ENCODE measurements around the gene ERFE. TPM values are rescaled to one million over a fixed set of nuclear protein-coding genes. Genes with fewer than 3 reads are reported as not detected.

ERFE gene
- total and polyA plus RNA-seq, 7 donors, result 1.4 to 18.2 (median 2.8) TPM

DNA sequence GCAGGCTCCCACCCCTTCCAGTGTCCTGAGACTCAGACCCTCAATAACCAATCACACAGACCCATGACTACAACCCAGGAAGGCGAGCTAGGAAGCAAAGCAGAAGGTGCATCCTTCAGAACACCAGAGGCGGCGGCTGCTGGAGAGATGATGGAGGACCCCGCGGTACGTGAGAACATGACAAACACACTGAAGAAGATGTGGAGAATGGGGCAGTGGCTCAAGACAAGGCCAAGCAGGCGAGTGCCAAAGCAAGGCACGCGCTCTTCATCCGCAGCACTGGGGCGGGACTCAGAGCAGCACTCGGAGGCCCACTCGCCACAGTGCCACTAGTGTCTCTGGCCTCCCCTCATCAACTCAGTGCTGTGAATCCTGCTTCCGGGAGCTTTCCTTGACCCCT, 13.7 kb downstream of the ERFE start:
- ATAC-seq (no peak), DNase-seq (no peak)
- TF ChIP-seq CTCF (IDR thresholded peaks at IDR 0.05), result no peak
- peaks cover 5 to 97% of the 10 kb centered on the region in 2 donors for H3K36me3 ChIP-seq (ENCODE audit: insufficient read depth in 1 of 2, low read depth in 1 of 2)
- peaks cover 4% of the 10 kb centered on the region for H3K4me1 ChIP-seq
- H3K27me3 ChIP-seq (ENCODE audit: insufficient read depth in 3 of 3, low read length in 2 of 3), result no peaks in the 10 kb centered on the region
- no peak overlapping the region for H3K4me3 ChIP-seq
- no peaks in the 10 kb centered on the region for H3K9me3 ChIP-seq
- intact Hi-C loops (cut with DNase I), result no loop called here
- H3K27ac ChIP-seq, result no peak overlapping the region
- WGBS, 3 donors, result 87 to 90% (median 88%) methylated on average over 11 to 14 of the region's 14 CpGs

GRCh38 chr2:238173692-238174091, 14.9 kb downstream of the ERFE start:
- H3K4me1 ChIP-seq, result peaks cover 4% of the 10 kb centered on the region
- 88 to 89% (median 88%) methylated on average over 2 of the region's 2 CpGs for WGBS, 3 donors
- H3K27me3 ChIP-seq (ENCODE audit: insufficient read depth in 3 of 3, low read length in 2 of 3), result no peaks in the 10 kb centered on the region
- H3K4me3 ChIP-seq, result no peak overlapping the region
- intact Hi-C loops (cut with DNase I), result no loop called here
- no peak overlapping the region for H3K27ac ChIP-seq
- no peaks in the 10 kb centered on the region for H3K9me3 ChIP-seq
- ATAC-seq (no peak), DNase-seq (no peak)
- no peak for TF ChIP-seq CTCF (IDR thresholded peaks at IDR 0.05)
- H3K36me3 ChIP-seq (ENCODE audit: insufficient read depth in 1 of 2, low read depth in 1 of 2), result peaks cover 5 to 97% of the 10 kb centered on the region in 2 donors

- Histone ChIP-seq H3K36me3 (ENCODE audit: insufficient read depth in 1 of 2, low read depth in 1 of 2) (peaks cover 7 to 98% of the 10 kb centered on the region in 2 donors), H3K27me3 (ENCODE audit: insufficient read depth in 3 of 3, low read length in 2 of 3) (no peaks in the 10 kb centered on the region), H3K27ac (no peak overlapping the region), H3K9me3 (no peaks in the 10 kb centered on the region), H3K4me3 (no peak overlapping the region), H3K4me1 (peaks cover 4% of the 10 kb centered on the region)
- WGBS, 3 donors, result 91 to 94% (median 92%) methylated on average over 8 of the region's 8 CpGs
- TF ChIP-seq CTCF (IDR thresholded peaks at IDR 0.05), result no peak
- intact Hi-C loops (cut with DNase I), result no loop called here
- DNase-seq (no peak), ATAC-seq (no peak)
Measured at GRCh38 chr2:238174291-238174690, 15.5 kb downstream of the ERFE start.

DNA sequence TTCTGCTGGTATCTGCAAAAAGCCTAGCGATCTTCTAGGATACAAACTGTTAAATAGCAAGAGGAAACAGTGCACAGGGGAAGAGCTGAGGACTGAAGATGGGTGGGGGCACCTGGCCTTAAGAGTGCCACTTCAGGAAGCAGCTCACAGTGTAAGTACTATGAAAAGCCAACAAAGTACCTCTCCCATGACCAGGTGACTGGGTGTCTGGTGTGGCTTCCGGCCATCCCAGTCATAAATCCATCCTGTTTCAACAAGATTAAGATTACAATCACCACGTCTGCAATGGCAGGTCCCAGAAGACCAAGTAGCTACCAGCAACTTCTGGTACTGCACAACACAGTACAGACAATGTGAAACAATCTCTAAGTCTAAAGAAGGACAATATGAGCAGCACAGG, 15.9 kb downstream of the ERFE start:
- TF ChIP-seq CTCF (IDR thresholded peaks at IDR 0.05), result no peak
- DNase-seq (no peak), ATAC-seq (no peak)
- Histone ChIP-seq H3K36me3 (ENCODE audit: insufficient read depth in 1 of 2, low read depth in 1 of 2) (peaks cover 9 to 98% of the 10 kb centered on the region in 2 donors), H3K4me1 (peaks cover 1% of the 10 kb centered on the region), H3K27ac (no peak overlapping the region), H3K27me3 (ENCODE audit: insufficient read depth in 3 of 3, low read length in 2 of 3) (no peaks in the 10 kb centered on the region), H3K9me3 (no peaks in the 10 kb centered on the region), H3K4me3 (no peak overlapping the region)
- intact Hi-C loops (cut with DNase I), result no loop called here
- WGBS, 3 donors, result 61 to 87% (median 67%) methylated on average over 3 of the region's 3 CpGs

- H3K4me3 ChIP-seq, result no peak overlapping the region
- no peaks in the 10 kb centered on the region for H3K4me1 ChIP-seq
- no peaks in the 10 kb centered on the region for H3K27me3 ChIP-seq (ENCODE audit: insufficient read depth in 3 of 3, low read length in 2 of 3)
- DNase-seq (no peak), ATAC-seq (no peak)
- intact Hi-C loops (cut with DNase I), result no loop called here
- TF ChIP-seq CTCF (IDR thresholded peaks at IDR 0.05), result no peak
- peaks cover 22 to 98% of the 10 kb centered on the region in 2 donors for H3K36me3 ChIP-seq (ENCODE audit: insufficient read depth in 1 of 2, low read depth in 1 of 2)
- no peak overlapping the region for H3K27ac ChIP-seq
- no peaks in the 10 kb centered on the region for H3K9me3 ChIP-seq
Measured at GRCh38 chr2:238176613-238177012, 17.8 kb downstream of the ERFE start.

All from psoas muscle (tissue), 8 donors.